ENCODE results near the gene GPC3.

GPC3 gene

GRCh38 chrX:133541021-133541420 lies 444.4 kb downstream of the GPC3 start:
- Histone ChIP-seq H3K4me3 (ENCODE audit: low read depth, low read length) (no peak overlapping the region), H3K27ac (ENCODE audit: extremely low read depth, low read depth, low read length) (no peak overlapping the region), H3K9me3 (ENCODE audit: control insufficient read depth, insufficient read depth, low read depth, low read length) (no peaks in the 10 kb centered on the region; the same call in 1 of the 2 replicates), H3K4me1 (ENCODE audit: control insufficient read depth, insufficient read depth, low read length) (no peaks in the 10 kb centered on the region), H3K36me3 (ENCODE audit: control insufficient read depth in 2 of 2, insufficient read depth in 1 of 2, low read length in 2 of 2) (no peaks in the 10 kb centered on the region)
- POLR2A ChIA-PET = no interaction called here
- TF ChIP-seq PATZ1 (tag by site-specific recombination; IDR thresholded peaks at IDR 0.05) = no peak
- TF ChIP-seq REST (tag by site-specific recombination; IDR thresholded peaks at IDR 0.05) = no peak
- no peak for TF ChIP-seq INSM2 (tag by site-specific recombination; IDR thresholded peaks at IDR 0.05)
- no peak for TF ChIP-seq ZNF335 (tag by site-specific recombination; conservative IDR thresholded peaks at IDR 0.05)
- TF ChIP-seq ZNF701 (tag by site-specific recombination; IDR thresholded peaks at IDR 0.05) = no peak
- TF ChIP-seq ZNF600 (tag by site-specific recombination; IDR thresholded peaks at IDR 0.05) = no peak
- TF ChIP-seq ZIC2 (tag by site-specific recombination; IDR thresholded peaks at IDR 0.05) = no peak
- no peak for TF ChIP-seq ZNF132 (tag by site-specific recombination; IDR thresholded peaks at IDR 0.05; ENCODE audit: borderline replicate concordance)
- no peak for TF ChIP-seq ZNF837 (tag by site-specific recombination; IDR thresholded peaks at IDR 0.05)
- TF ChIP-seq ZNF514 (tag by site-specific recombination; IDR thresholded peaks at IDR 0.05) = no peak
- TF ChIP-seq ZNF785 (tag by site-specific recombination; IDR thresholded peaks at IDR 0.05) = no peak
- CTCF ChIA-PET = no interaction called here

GRCh38 chrX:133538148-133538547 lies 447.2 kb downstream of the GPC3 start:
- ChIA-PET CTCF (interaction anchor here (0.7 kb wide), 1 partner anchor 620 kb away, joined by 6 read pairs; no protein-coding TSS in a partner anchor), POLR2A (no interaction called here)
- Histone ChIP-seq H3K4me1 (ENCODE audit: control insufficient read depth, insufficient read depth, low read length) (no peaks in the 10 kb centered on the region), H3K4me3 (ENCODE audit: low read depth, low read length) (no peak overlapping the region), H3K27ac (ENCODE audit: extremely low read depth, low read depth, low read length) (no peak overlapping the region), H3K36me3 (ENCODE audit: control insufficient read depth in 2 of 2, insufficient read depth in 1 of 2, low read length in 2 of 2) (no peaks in the 10 kb centered on the region), H3K9me3 (ENCODE audit: control insufficient read depth, insufficient read depth, low read depth, low read length) (no peaks in the 10 kb centered on the region)
- TF ChIP-seq ZNF18 (tag by site-specific recombination; IDR thresholded peaks at IDR 0.05) (no peak), ZNF426 (tag by site-specific recombination; IDR thresholded peaks at IDR 0.05) (no peak), ZNF354C (tag by site-specific recombination; IDR thresholded peaks at IDR 0.05; ENCODE audit: borderline replicate concordance, low read depth) (no peak), ZNF837 (tag by site-specific recombination; IDR thresholded peaks at IDR 0.05) (no peak), ZXDB (tag by site-specific recombination; IDR thresholded peaks at IDR 0.05) (no peak), ZNF449 (tag by site-specific recombination; IDR thresholded peaks at IDR 0.05) (no peak), ZNF558 (tag by site-specific recombination; IDR thresholded peaks at IDR 0.05) (no peak), PRDM4 (tag by site-specific recombination; IDR thresholded peaks at IDR 0.05) (no peak), GLI4 (tag by site-specific recombination; IDR thresholded peaks at IDR 0.05) (no peak), HOXC10 (CRISPR knock-in tag; IDR thresholded peaks at IDR 0.05) (no peak), OSR2 (tag by site-specific recombination; IDR thresholded peaks at IDR 0.05) (no peak), ZNF529 (tag by site-specific recombination; IDR thresholded peaks at IDR 0.05; ENCODE audit: insufficient replicate concordance) (no peak), ZNF843 (tag by site-specific recombination; IDR thresholded peaks at IDR 0.05) (no peak), ZNF155 (tag by site-specific recombination; IDR thresholded peaks at IDR 0.05) (no peak)

Data from HEK293 (cell line).